ENCODE data around the gene PRPF6. TPM values are rescaled to one million over a fixed set of nuclear protein-coding genes. Genes with fewer than 3 reads are reported as not detected.

PRPF6 gene
- total RNA-seq, 1 donor: 36.6 TPM

DNA sequence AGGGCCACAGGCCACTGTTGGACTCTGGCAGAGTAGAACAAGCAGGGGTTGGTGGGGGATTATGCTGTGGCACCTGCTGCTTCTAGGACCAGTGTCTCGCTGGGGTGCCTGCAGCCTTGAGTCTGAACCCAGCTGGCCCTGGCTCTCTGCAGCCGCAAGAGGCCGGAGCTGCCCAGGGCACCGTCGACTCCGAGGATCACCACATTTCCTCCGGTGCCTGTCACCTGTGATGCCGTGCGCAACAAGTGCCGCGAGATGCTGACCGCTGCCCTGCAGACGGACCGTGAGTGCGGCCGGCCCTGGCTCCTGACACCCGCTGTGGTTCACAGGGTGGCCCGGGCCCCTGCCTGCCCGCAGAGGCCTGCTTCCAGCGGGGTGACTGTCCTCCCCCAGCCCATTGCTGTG lies 88.3 kb downstream of the PRPF6 start:
- Histone ChIP-seq H3K4me3 (ENCODE audit: low read length) (no peak overlapping the region), H3K27me3 (ENCODE audit: insufficient read depth, low read length) (no peaks in the 10 kb centered on the region), H3K4me1 (ENCODE audit: insufficient read depth, low read length) (peaks cover 44% of the 10 kb centered on the region), H3K9me3 (ENCODE audit: low read depth, low read length) (no peaks in the 10 kb centered on the region)

DNA sequence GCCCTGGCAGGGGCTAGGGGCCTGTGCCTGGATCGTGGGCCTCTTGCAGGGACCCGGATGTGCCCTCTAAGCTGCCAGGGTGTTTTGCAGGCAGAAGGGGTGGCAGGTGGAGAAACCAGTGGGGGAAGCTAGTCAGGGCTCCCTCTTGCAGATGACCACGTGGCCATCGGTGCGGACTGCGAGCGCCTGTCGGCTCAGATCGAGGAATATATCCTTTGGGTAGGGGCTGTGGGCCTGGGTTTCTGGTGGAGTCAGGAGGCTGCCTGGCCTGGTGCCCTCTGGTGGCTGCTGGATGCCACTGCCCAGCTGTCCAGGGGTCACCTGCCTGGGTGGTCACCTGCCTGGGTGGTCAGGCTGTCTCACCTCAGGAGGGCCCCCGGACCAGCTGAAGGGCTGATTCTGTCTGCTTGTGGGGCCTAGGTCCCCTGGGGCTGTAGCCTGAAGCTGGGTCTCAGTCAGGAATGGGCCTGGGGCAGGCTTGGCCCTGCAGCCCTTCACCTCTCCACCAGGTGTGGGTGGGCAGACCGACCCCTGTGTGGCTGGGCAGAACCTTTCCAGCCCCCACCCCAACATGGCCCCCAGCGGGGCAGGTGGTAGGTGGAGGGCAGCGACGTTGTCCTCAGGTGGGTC lies 88.8 kb downstream of the PRPF6 start:
- Histone ChIP-seq H3K9me3 (ENCODE audit: low read depth, low read length) (no peaks in the 10 kb centered on the region), H3K27me3 (ENCODE audit: insufficient read depth, low read length) (no peaks in the 10 kb centered on the region), H3K4me1 (ENCODE audit: insufficient read depth, low read length) (peaks cover 39% of the 10 kb centered on the region), H3K4me3 (ENCODE audit: low read length) (no peak overlapping the region)

DNA sequence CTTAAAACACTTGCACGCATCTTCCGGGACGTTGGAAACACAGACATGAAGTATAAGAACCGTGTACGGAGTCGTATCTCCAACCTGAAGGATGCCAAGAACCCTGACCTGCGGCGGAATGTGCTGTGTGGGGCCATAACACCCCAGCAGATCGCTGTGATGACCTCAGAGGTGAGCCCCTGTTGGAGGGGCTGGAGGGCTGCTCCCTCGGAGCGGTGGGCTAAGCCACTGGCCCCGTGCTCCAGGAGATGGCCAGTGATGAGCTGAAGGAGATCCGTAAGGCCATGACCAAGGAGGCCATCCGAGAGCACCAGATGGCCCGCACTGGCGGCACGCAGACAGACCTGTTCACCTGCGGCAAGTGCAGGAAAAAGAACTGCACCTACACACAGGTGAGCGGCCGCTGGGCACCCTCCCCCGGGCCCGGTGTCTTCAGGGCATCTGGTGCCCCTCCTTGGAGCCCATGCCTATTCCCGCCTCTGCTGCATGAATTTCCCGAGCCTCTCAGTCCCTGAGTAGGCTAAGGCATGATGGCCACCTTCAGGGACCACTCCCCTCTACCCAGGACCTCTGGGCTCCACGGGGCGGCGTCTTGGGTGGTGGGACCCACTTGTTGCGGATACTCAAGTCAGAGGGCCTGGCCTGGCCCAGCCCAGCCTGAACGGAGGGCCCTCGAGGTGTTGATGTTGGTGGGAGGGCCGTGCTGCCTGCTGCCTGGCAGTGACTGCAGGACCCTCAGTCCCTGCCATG lies 89.5 kb downstream of the PRPF6 start:
- Histone ChIP-seq H3K4me1 (ENCODE audit: insufficient read depth, low read length) (peaks cover 39% of the 10 kb centered on the region), H3K27me3 (ENCODE audit: insufficient read depth, low read length) (no peaks in the 10 kb centered on the region), H3K4me3 (ENCODE audit: low read length) (no peak overlapping the region), H3K9me3 (ENCODE audit: low read depth, low read length) (no peaks in the 10 kb centered on the region)

DNA sequence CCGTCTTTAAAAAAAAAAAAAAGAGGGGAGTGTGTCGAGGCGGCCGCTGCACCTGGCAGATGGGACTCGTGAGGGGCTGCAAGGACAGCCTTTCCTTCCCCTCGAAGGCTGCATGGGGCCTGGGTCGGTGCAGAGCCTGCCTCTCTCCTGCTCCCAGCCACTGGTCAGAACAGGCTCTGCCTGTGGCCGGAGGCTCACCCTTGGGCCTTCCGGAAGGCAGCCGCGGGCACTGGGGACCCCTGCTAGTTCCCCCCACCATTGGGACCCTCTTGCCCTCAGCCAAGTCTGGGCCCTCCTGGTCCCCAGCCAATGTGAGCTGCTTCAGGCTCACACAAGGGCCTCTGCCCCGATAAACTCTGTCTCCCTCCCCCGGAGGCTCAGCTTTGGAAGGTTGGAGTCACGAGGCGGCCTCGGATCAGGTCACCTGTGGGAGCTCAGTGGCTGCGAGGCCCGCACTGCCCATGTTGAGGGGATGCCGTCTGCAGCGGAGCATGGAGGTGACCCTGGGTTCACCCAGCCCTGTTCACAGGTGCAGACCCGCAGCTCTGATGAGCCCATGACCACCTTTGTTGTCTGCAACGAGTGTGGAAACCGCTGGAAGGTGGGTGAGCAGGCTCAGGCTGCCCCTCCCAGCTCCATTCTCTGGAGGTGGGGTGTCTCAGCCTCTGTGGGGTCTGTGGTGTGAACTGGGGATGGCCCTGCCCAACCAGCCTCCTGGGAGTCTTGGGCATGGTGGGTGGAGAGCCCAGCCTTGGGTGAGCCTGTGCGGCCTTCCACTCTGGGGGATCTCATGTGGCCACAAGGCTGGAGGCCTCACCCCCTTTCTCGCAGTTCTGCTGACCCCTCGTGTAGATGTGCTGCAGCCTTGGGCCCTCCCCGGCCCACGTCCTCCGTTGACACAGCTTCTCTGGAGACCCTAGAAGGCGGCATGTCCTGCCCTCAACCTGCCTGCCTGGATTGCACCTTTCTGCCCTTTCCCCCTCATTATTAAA lies 90.7 kb downstream of the PRPF6 start:
- Histone ChIP-seq H3K9me3 (ENCODE audit: low read depth, low read length) (no peaks in the 10 kb centered on the region), H3K4me3 (ENCODE audit: low read length) (no peak overlapping the region), H3K4me1 (ENCODE audit: insufficient read depth, low read length) (peaks cover 39% of the 10 kb centered on the region), H3K27me3 (ENCODE audit: insufficient read depth, low read length) (no peaks in the 10 kb centered on the region)

DNA sequence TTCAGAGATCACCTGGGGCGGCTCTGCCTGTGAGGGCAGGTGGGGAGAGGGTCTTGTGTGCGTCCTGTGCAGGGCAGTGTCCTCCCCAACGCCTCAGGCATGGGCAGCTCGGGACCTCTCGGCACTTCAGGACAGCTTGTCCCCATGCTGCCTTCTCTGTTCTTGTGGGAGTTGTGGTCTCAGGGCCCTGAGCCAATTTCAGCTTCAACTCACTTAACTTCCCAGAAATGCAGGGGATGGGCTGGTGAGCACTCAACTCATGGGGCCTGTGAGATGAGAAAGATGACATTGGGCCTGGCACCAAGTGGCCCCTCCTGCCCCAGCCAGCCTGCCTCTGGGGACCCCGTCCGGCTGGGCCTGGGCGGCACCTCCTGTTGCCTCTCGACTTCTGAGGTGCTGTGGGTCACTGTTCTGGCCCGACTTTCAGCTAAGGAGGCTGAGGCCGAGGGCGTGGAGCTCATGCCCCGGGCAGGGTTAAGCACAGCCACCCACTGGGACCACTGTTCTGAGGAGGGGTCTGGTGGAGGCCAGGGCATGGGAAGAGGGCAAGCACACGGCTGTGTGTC lies 91.6 kb downstream of the PRPF6 start:
- no peak overlapping the region for H3K4me3 ChIP-seq (ENCODE audit: low read length)
- peaks cover 41% of the 10 kb centered on the region for H3K4me1 ChIP-seq (ENCODE audit: insufficient read depth, low read length)

DNA sequence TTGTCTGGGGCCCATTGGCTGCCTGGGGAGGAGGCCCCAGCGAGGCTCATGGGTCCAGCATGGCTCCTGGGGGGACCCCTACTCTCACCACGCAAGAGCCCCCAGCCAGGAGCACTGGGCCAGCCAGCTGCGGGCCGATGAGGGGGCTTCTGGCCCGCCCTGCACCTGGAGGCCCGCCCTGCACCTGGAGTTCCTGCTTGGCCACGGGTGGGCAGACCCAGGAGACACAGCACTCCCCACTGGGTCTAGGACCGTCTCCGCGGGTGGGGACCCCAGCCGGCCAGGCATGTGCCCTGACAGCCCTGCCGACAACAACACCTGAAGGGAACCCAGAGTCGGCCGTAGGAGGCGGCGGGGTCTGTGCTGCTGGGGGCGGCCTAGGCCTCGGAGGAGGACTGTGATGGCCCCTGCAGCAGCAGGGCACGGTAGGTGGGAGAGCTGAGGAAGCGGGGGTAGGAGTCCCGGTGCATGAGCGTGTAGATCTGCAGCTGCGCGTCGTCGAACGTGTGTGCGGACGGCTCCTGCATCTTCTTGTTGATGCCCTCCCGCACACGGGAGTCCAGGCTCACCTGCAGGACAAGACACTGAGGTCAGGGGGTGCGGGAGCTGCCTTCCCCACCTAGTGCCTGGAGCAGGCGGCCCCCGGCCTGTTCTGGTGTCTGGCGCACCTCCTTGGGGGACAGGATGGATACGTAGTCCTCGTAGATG lies 92.7 kb downstream of the PRPF6 start:
- Histone ChIP-seq H3K27me3 (ENCODE audit: insufficient read depth, low read length) (no peaks in the 10 kb centered on the region), H3K4me3 (ENCODE audit: low read length) (no peak overlapping the region), H3K9me3 (ENCODE audit: low read depth, low read length) (no peaks in the 10 kb centered on the region), H3K4me1 (ENCODE audit: insufficient read depth, low read length) (peaks cover 42% of the 10 kb centered on the region)

More for the DNA sequence above, 91.6 kb downstream of the PRPF6 start:
- no peaks in the 10 kb centered on the region for H3K9me3 ChIP-seq (ENCODE audit: low read depth, low read length)
- no peaks in the 10 kb centered on the region for H3K27me3 ChIP-seq (ENCODE audit: insufficient read depth, low read length)

DNA sequence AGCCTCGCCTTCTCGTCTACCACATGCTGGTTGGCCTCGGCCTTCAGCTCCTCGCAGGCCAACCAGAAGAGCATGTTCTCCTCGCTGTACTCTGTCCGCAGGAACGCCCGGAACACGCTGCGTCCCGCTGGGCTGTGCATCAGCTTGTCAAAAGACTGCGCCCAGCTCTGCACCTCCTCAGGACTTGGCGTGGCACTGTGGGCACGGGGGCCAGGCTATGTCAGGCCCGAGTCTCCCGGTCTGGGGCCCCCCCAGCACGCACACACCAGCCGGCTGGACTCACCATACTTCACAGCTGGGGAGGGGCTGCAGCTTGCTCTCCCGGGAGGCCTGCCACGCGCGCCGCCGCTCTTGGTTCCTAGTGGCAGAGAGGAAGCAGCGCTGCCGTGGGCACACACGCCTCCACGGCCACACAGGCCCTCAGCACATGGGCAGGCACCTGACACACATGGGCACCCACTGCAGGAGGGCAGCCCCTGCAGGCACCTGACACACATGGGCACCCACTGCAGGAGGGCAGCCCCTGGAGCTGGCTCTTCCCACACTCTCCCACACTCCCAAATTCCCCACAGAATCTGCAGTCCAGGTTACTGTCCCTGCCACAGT lies 93.4 kb downstream of the PRPF6 start:
- Histone ChIP-seq H3K9me3 (ENCODE audit: low read depth, low read length) (no peaks in the 10 kb centered on the region), H3K27me3 (ENCODE audit: insufficient read depth, low read length) (no peaks in the 10 kb centered on the region), H3K4me1 (ENCODE audit: insufficient read depth, low read length) (peaks cover 39% of the 10 kb centered on the region), H3K4me3 (ENCODE audit: low read length) (no peak overlapping the region)

DNA sequence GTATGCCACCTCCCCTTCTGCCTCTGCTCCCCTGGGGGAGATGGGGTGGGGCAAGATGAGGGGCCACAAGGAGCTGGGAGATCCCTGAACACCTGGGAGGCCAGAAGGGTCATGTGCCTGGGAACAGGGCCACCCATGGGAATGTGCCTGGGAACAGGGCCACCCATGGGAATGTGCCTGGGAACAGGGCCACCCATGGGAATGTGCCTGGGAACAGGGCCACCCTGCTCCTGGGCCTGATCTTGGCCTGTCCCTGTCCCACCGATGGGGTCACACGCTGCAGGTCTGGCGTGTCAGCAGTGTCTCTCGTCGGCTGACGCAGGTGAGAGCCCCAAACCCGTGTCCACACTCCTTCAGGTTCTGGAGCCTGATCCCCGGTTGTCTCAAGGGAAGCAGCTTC lies 94.0 kb downstream of the PRPF6 start:
- Histone ChIP-seq H3K4me3 (ENCODE audit: low read length) (no peak overlapping the region), H3K4me1 (ENCODE audit: insufficient read depth, low read length) (peaks cover 32% of the 10 kb centered on the region), H3K27me3 (ENCODE audit: insufficient read depth, low read length) (no peaks in the 10 kb centered on the region), H3K9me3 (ENCODE audit: low read depth, low read length) (no peaks in the 10 kb centered on the region)

DNA sequence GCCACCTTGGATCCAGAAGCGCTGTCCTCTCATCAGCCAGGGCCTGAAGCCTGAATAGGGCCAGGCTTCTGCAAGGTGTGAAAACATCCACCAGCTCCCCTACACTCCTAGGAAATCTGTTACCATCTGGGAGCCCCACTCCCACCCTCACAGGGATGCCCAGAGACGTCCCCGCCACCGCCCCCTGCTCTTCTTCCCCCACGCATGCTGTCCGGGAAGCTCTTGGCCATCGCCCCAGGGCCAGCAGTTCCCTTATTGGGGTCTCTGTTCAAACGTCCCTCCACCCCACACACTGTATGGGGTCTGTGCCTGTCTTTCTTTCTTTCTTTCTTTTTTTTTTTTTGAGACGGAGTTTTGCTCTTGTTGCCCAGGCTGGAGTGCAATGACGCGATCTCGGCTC lies 94.6 kb downstream of the PRPF6 start:
- H3K9me3 ChIP-seq (ENCODE audit: low read depth, low read length): no peaks in the 10 kb centered on the region
- no peaks in the 10 kb centered on the region for H3K27me3 ChIP-seq (ENCODE audit: insufficient read depth, low read length)
- H3K4me1 ChIP-seq (ENCODE audit: insufficient read depth, low read length): peaks cover 32% of the 10 kb centered on the region
- H3K4me3 ChIP-seq (ENCODE audit: low read length): no peak overlapping the region

DNA sequence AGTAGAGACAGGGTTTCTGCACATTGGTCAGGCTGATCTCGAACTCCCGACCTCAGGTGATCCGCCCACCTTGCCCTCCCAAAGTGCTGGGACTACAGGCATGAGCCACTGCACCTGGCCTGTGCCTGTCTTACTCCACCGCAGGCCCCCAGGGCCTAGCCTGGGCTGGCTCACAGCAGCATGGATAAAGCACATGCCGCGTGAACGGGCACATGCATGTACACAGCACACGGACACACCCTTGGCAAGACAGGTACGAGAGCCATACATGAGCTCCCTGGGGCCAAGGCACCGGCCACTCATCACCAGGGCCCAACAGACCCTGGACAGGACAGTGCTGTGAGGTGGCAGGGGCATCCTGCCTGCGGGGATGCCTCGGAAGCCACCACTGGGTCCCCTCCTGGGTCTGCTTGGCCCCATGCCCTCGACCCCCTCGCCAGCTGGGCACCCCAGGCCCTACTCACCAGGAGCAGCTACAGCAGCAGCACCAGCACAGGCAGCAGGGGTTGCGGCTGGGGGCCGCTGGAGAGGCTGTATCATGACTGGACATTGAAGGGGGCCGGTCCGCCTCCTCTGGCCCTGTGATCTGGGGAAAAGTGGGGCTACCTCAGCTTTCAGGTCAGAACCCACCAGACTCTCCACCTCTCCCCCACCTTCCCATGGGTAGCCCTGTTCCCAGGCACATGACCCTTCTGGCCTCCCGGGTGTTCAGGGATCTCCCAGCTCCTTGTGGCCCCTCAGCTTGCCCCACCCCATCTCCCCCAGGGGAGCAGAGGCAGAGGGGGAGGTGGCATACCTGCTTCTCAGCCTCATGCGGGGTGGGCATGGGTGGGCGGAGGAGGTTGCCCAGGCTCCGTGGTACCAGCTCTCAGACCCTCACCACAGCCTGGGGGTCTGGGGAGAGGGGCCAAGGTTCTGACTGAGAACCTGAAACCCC lies 95.4 kb downstream of the PRPF6 start:
- H3K9me3 ChIP-seq (ENCODE audit: low read depth, low read length): no peaks in the 10 kb centered on the region
- no peaks in the 10 kb centered on the region for H3K27me3 ChIP-seq (ENCODE audit: insufficient read depth, low read length)
- peak overlapping the region; percentile 95 for H3K4me3 ChIP-seq (ENCODE audit: low read length)
- peaks cover 39% of the 10 kb centered on the region for H3K4me1 ChIP-seq (ENCODE audit: insufficient read depth, low read length)

DNA sequence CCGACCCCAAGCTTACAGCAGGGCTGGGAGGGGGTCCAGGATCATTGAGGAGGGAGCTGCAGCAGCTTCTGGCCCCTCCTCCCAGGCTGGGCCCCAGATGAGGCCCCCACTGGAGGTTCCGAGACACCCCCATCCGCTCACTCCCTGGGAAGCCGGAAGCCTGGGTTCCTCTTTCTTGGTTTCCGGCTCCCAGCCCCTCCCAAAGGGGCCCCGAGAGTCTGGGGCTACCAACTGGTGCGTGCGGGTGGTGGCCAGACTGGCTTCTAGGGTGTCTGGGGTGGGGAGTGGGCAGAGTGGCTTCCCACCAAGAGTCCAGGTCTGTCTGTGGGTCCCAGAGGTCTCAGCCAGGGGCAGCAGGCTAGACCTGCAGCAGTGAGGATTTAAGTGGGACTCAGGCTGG lies 96.2 kb downstream of the PRPF6 start:
- peaks cover 47% of the 10 kb centered on the region for H3K4me1 ChIP-seq (ENCODE audit: insufficient read depth, low read length)
- H3K4me3 ChIP-seq (ENCODE audit: low read length): peak overlapping the region; percentile 95
- H3K9me3 ChIP-seq (ENCODE audit: low read depth, low read length): no peaks in the 10 kb centered on the region
- H3K27me3 ChIP-seq (ENCODE audit: insufficient read depth, low read length): no peaks in the 10 kb centered on the region

DNA sequence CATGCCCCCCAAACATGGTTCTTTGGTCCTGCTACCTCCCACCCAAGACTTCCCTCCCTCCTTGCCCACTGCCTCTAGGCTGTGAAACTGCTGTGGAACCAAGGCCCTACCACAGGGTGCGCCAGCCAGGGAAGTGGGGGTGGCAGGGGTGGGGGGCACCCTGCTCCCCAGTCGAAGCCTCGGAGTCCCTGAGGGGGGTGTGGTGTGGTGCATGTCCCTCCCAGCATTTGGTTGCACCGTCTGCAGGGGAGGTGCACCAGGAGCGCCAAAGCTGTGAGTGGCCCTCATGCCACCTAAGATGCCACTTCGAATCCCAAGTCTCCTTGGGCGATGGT lies 96.6 kb downstream of the PRPF6 start:
- no peaks in the 10 kb centered on the region for H3K9me3 ChIP-seq (ENCODE audit: low read depth, low read length)
- H3K27me3 ChIP-seq (ENCODE audit: insufficient read depth, low read length): no peaks in the 10 kb centered on the region
- H3K4me3 ChIP-seq (ENCODE audit: low read length): peak overlapping the region; percentile 95
- H3K4me1 ChIP-seq (ENCODE audit: insufficient read depth, low read length): peaks cover 51% of the 10 kb centered on the region

DNA sequence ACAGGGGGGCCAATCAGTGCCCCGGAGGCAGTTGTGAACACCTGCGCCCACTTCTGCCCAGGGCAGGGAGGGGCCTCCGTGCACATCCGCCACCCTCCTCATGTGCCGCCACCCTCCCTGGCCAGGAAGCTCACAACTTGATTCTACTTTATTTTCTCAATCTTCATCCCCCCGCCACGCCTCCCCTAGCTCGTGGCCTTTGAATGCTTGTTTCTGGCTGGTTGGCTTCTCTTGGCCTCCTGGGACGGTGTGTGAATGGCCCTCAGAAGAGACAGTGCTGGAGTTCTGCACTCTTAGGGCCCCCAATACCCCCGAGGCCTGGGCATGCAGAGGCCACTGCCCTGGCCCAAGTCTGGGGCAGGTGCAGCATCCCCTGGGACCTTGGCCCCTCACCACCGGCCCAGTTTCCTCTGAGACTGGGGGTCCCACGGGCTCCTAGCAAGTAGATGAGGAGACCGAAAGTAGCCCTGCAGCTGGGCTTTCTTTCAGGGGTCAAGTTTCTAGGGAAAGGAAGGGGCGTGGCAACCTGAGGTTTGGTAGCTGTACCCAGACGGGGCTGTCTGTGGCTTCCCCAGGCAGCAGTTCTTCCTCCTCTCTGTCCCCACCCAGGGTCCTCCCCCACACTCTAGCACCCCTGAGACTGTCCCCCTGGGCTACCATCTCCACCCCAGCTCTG lies 97.1 kb downstream of the PRPF6 start:
- Histone ChIP-seq H3K27me3 (ENCODE audit: insufficient read depth, low read length) (no peaks in the 10 kb centered on the region), H3K4me1 (ENCODE audit: insufficient read depth, low read length) (peaks cover 56% of the 10 kb centered on the region), H3K4me3 (ENCODE audit: low read length) (peak overlapping the region; percentile 95), H3K9me3 (ENCODE audit: low read depth, low read length) (no peaks in the 10 kb centered on the region)

All from mononuclear cell (primary cell).